ENCODE measurements around the gene R3HDM1. TPM values are rescaled to one million over a fixed set of nuclear protein-coding genes. Genes with fewer than 3 reads are reported as not detected.

Gene R3HDM1
- total and polyA plus RNA-seq, 4 donors = 5.4 to 27.8 (median 13.2) TPM

GRCh38 chr2:135742325-135742757 is 211.1 kb downstream of the R3HDM1 start:
- peak overlapping the region; percentile 82 for H3K4me3 ChIP-seq
- no peak for TF ChIP-seq CTCF (IDR thresholded peaks at IDR 0.05; ENCODE audit: control extremely low read depth, extremely low read depth)
- peaks cover 2 to 9% (median 6%) of the 10 kb centered on the region in 5 donors for H3K4me1 ChIP-seq (ENCODE audit: control insufficient read depth in 5 of 5, insufficient read depth in 5 of 5, low read length in 5 of 5)
- no peaks in the 10 kb centered on the region for H3K9me3 ChIP-seq (ENCODE audit: control insufficient read depth in 4 of 4, insufficient read depth in 3 of 4, low read length in 3 of 4)
- 0 to 1% methylated on average over 34 of the region's 34 CpGs for WGBS, 2 donors
- ATAC-seq (ENCODE audit: insufficient read depth, low FRiP score) = peak; percentile 43
- H3K36me3 ChIP-seq (ENCODE audit: control insufficient read depth in 4 of 4, insufficient read depth in 4 of 4, low read length in 4 of 4) = peaks cover 0 to 12% (median 5%) of the 10 kb centered on the region in 4 donors
- peak overlapping the region; percentile 98 to 100 for H3K9ac ChIP-seq (ENCODE audit: insufficient read depth in 1 of 2, low read length in 2 of 2)
- peak overlapping the region; percentile 99 for H3K27ac ChIP-seq (ENCODE audit: low read depth in 1 of 2, low read length in 1 of 2)
- no peaks in the 10 kb centered on the region for H3K27me3 ChIP-seq (ENCODE audit: control insufficient read depth in 3 of 3, insufficient read depth in 3 of 3, low read length in 2 of 3)
- DNase-seq = peak; percentile 68 to 84 (median 77)

GRCh38 chr2:135743860-135744259 is 212.6 kb downstream of the R3HDM1 start:
- ATAC-seq (ENCODE audit: insufficient read depth, low FRiP score) (no peak), DNase-seq (peak in 2 of 3 donors; percentile 13 to 20)
- no peak for TF ChIP-seq CTCF (IDR thresholded peaks at IDR 0.05; ENCODE audit: control extremely low read depth, extremely low read depth)
- peaks cover 3 to 9% (median 6%) of the 10 kb centered on the region in 5 donors for H3K4me1 ChIP-seq (ENCODE audit: control insufficient read depth in 5 of 5, insufficient read depth in 5 of 5, low read length in 5 of 5)
- H3K9me3 ChIP-seq (ENCODE audit: control insufficient read depth in 4 of 4, insufficient read depth in 3 of 4, low read length in 3 of 4) = no peaks in the 10 kb centered on the region
- H3K36me3 ChIP-seq (ENCODE audit: control insufficient read depth in 4 of 4, insufficient read depth in 4 of 4, low read length in 4 of 4) = peaks cover 0 to 18% (median 7%) of the 10 kb centered on the region in 4 donors
- H3K27ac ChIP-seq (ENCODE audit: low read depth in 1 of 2, low read length in 1 of 2) = no peak overlapping the region
- H3K9ac ChIP-seq (ENCODE audit: insufficient read depth in 1 of 2, low read length in 2 of 2) = no peak overlapping the region
- no peak overlapping the region for H3K4me3 ChIP-seq
- no peaks in the 10 kb centered on the region for H3K27me3 ChIP-seq (ENCODE audit: control insufficient read depth in 3 of 3, insufficient read depth in 3 of 3, low read length in 2 of 3)
- WGBS, 2 donors = 76 to 85% methylated on average over 1 of the region's 1 CpG

DNA sequence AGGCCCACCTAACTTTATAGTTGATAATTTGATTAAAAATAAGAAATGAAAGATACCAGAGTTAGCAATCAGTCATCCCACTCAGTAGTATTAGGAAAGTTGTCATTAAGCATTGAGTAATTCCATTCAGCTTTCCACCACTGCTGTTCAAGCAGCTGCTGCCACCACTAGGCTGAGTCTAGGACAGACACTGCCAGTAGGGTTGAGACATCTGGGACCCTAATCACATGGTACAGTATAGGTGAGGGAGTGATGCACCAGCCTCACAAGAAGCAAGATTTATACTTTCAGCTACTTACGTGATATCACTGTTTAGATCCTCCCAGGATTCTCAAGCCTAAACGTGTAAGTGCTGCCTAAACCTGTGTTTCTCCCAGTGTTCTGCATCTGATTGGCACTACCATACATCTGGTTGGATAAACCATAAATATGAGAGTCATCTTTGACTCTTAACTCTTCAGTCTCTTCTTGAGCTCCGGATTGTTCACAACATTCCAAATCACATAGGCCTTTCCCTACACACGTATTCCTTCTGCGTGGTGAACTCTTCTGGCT is 213.6 kb downstream of the R3HDM1 start:
- no peak for TF ChIP-seq CTCF (IDR thresholded peaks at IDR 0.05; ENCODE audit: control extremely low read depth, extremely low read depth)
- DNase-seq (no peak), ATAC-seq (ENCODE audit: insufficient read depth, low FRiP score) (no peak)
- WGBS, 2 donors = 88 to 89% methylated on average over 5 of the region's 5 CpGs
- Histone ChIP-seq H3K4me1 (ENCODE audit: control insufficient read depth in 5 of 5, insufficient read depth in 5 of 5, low read length in 5 of 5) (peaks cover 3 to 9% (median 6%) of the 10 kb centered on the region in 5 donors), H3K4me3 (no peak overlapping the region), H3K27me3 (ENCODE audit: control insufficient read depth in 3 of 3, insufficient read depth in 3 of 3, low read length in 2 of 3) (no peaks in the 10 kb centered on the region), H3K9me3 (ENCODE audit: control insufficient read depth in 4 of 4, insufficient read depth in 3 of 4, low read length in 3 of 4) (no peaks in the 10 kb centered on the region), H3K27ac (ENCODE audit: low read depth in 1 of 2, low read length in 1 of 2) (peak overlapping the region in 1 of 2 donors; percentile 24), H3K36me3 (ENCODE audit: control insufficient read depth in 4 of 4, insufficient read depth in 4 of 4, low read length in 4 of 4) (peaks cover 1 to 23% (median 11%) of the 10 kb centered on the region in 4 donors), H3K9ac (ENCODE audit: insufficient read depth in 1 of 2, low read length in 2 of 2) (no peak overlapping the region)
